Measurements from ENCODE around the gene BAG5.
"Not testable (repeated sequence)": the region's sequence is repeated elsewhere in the genome, so short reads cannot be mapped to it uniquely, and the experiment has no call there.

The BAG5 gene

GRCh38 chr14:103533137-103533998, 29.1 kb downstream of the BAG5 start:
- no peak for DNase-seq

- DNase-seq, result no peak
Observed at GRCh38 chr14:103532216-103533136, 30.0 kb downstream of the BAG5 start.

GRCh38 chr14:103531421-103532215, 30.8 kb downstream of the BAG5 start:
- DNase-seq, result no peak

GRCh38 chr14:103530831-103531230, 31.6 kb downstream of the BAG5 start:
- DNase-seq, result no peak

- no peak for DNase-seq
Observed at GRCh38 chr14:103530390-103530789, 32.1 kb downstream of the BAG5 start.

GRCh38 chr14:103529383-103530365, 32.8 kb downstream of the BAG5 start:
- DNase-seq, result no peak

- peak; percentile 87 for DNase-seq
Observed at GRCh38 chr14:103528587-103529382, 33.7 kb downstream of the BAG5 start, which contains the start of gene TRMT61A. TSS of gene TRMT61A (plus strand) at chr14:103529196. CDS start at chr14:103529979, 783 bp downstream.

GRCh38 chr14:103528146-103528586, 34.3 kb downstream of the BAG5 start:
- DNase-seq, result peak; percentile 25

- peak; percentile 73 for DNase-seq
Observed at GRCh38 chr14:103527408-103528145, 34.9 kb downstream of the BAG5 start.

- DNase-seq, result no peak
Observed at GRCh38 chr14:103526914-103527248, 35.6 kb downstream of the BAG5 start.

- DNase-seq, result no peak
Observed at GRCh38 chr14:103526247-103526913, 36.1 kb downstream of the BAG5 start.

- not testable (repeated sequence) for DNase-seq
Observed at GRCh38 chr14:103525430-103526246, 36.8 kb downstream of the BAG5 start.

GRCh38 chr14:103524002-103524935, 38.2 kb downstream of the BAG5 start:
- no peak for DNase-seq

- DNase-seq, result no peak
Observed at GRCh38 chr14:103523575-103523954, 38.9 kb downstream of the BAG5 start.

- DNase-seq, result peak; percentile 45
Observed at GRCh38 chr14:103522649-103523574, 39.5 kb downstream of the BAG5 start, which contains the start of gene CKB. TSS of gene CKB (minus strand) at chr14:103522830. CDS start at chr14:103522493, 337 bp downstream.
